Measurements from ENCODE around the gene HS3ST4.

The HS3ST4 gene

GRCh38 chr16:26102369-26102768, 410.6 kb downstream of the HS3ST4 start:
- no peaks in the 10 kb centered on the region for H3K36me3 ChIP-seq (ENCODE audit: control insufficient read depth, insufficient read depth, low read length)
- no peaks in the 10 kb centered on the region for H3K9me3 ChIP-seq (ENCODE audit: control insufficient read depth, low read length)
- no peaks in the 10 kb centered on the region for H3K27me3 ChIP-seq (ENCODE audit: control insufficient read depth, insufficient read depth, low read length)
- peaks cover under 1% of the 10 kb centered on the region for H3K79me2 ChIP-seq
- H3K4me3 ChIP-seq (ENCODE audit: low read depth, low read length) = no peak overlapping the region
- H3K27ac ChIP-seq = no peak overlapping the region
- no peaks in the 10 kb centered on the region for H3K4me1 ChIP-seq
- H2AFZ ChIP-seq = no peak overlapping the region
- H3K9ac ChIP-seq = no peak overlapping the region
- H3K4me2 ChIP-seq (ENCODE audit: low read length) = no peak overlapping the region
- no peak for TF ChIP-seq CTCF (IDR thresholded peaks at IDR 0.05)

GRCh38 chr16:26108836-26109505, 417.2 kb downstream of the HS3ST4 start:
- Histone ChIP-seq H3K4me2 (ENCODE audit: low read length) (no peak overlapping the region), H3K4me3 (ENCODE audit: low read depth, low read length) (no peak overlapping the region), H3K9me3 (ENCODE audit: control insufficient read depth, low read length) (no peaks in the 10 kb centered on the region), H3K4me1 (no peaks in the 10 kb centered on the region), H3K9ac (no peak overlapping the region), H3K79me2 (peaks cover 8% of the 10 kb centered on the region), H3K36me3 (ENCODE audit: control insufficient read depth, insufficient read depth, low read length) (no peaks in the 10 kb centered on the region), H3K27me3 (ENCODE audit: control insufficient read depth, insufficient read depth, low read length) (no peaks in the 10 kb centered on the region), H3K27ac (no peak overlapping the region), H2AFZ (no peak overlapping the region)
- no peak for TF ChIP-seq CTCF (IDR thresholded peaks at IDR 0.05)

- no peak overlapping the region for H3K4me3 ChIP-seq (ENCODE audit: low read depth, low read length)
- TF ChIP-seq CTCF (IDR thresholded peaks at IDR 0.05) = no peak
- no peak overlapping the region for H3K9ac ChIP-seq
- H3K27ac ChIP-seq = no peak overlapping the region
- H3K4me1 ChIP-seq = no peaks in the 10 kb centered on the region
- H3K9me3 ChIP-seq (ENCODE audit: control insufficient read depth, low read length) = no peaks in the 10 kb centered on the region
- H2AFZ ChIP-seq = no peak overlapping the region
- no peak overlapping the region for H3K4me2 ChIP-seq (ENCODE audit: low read length)
- H3K79me2 ChIP-seq = peaks cover 16% of the 10 kb centered on the region
- no peaks in the 10 kb centered on the region for H3K36me3 ChIP-seq (ENCODE audit: control insufficient read depth, insufficient read depth, low read length)
- H3K27me3 ChIP-seq (ENCODE audit: control insufficient read depth, insufficient read depth, low read length) = no peaks in the 10 kb centered on the region
These were observed 420.1 kb downstream of the HS3ST4 start for GRCh38 chr16:26111900-26112299.

GRCh38 chr16:26118575-26118974, 426.8 kb downstream of the HS3ST4 start:
- no peaks in the 10 kb centered on the region for H3K27me3 ChIP-seq (ENCODE audit: control insufficient read depth, insufficient read depth, low read length)
- H3K9ac ChIP-seq = no peak overlapping the region
- H3K27ac ChIP-seq = no peak overlapping the region
- H2AFZ ChIP-seq = no peak overlapping the region
- no peaks in the 10 kb centered on the region for H3K9me3 ChIP-seq (ENCODE audit: control insufficient read depth, low read length)
- no peak for TF ChIP-seq CTCF (IDR thresholded peaks at IDR 0.05)
- H3K36me3 ChIP-seq (ENCODE audit: control insufficient read depth, insufficient read depth, low read length) = no peaks in the 10 kb centered on the region
- no peak overlapping the region for H3K4me3 ChIP-seq (ENCODE audit: low read depth, low read length)
- no peaks in the 10 kb centered on the region for H3K4me1 ChIP-seq
- peaks cover 12% of the 10 kb centered on the region for H3K79me2 ChIP-seq
- no peak overlapping the region for H3K4me2 ChIP-seq (ENCODE audit: low read length)

- H3K9ac ChIP-seq = no peak overlapping the region
- no peak overlapping the region for H3K4me2 ChIP-seq (ENCODE audit: low read length)
- H3K36me3 ChIP-seq (ENCODE audit: control insufficient read depth, insufficient read depth, low read length) = no peaks in the 10 kb centered on the region
- no peak overlapping the region for H2AFZ ChIP-seq
- H3K79me2 ChIP-seq = peaks cover 3% of the 10 kb centered on the region
- H3K27me3 ChIP-seq (ENCODE audit: control insufficient read depth, insufficient read depth, low read length) = no peaks in the 10 kb centered on the region
- no peaks in the 10 kb centered on the region for H3K4me1 ChIP-seq
- no peak overlapping the region for H3K27ac ChIP-seq
- H3K9me3 ChIP-seq (ENCODE audit: control insufficient read depth, low read length) = no peaks in the 10 kb centered on the region
- H3K4me3 ChIP-seq (ENCODE audit: low read depth, low read length) = no peak overlapping the region
- TF ChIP-seq CTCF (IDR thresholded peaks at IDR 0.05) = no peak
These were observed 429.0 kb downstream of the HS3ST4 start for GRCh38 chr16:26120729-26121128.
